SJCRH30 (cell line): ENCODE measurements around the gene TNS2. TPM values are rescaled to one million over a fixed set of nuclear protein-coding genes. Genes with fewer than 3 reads are reported as not detected.
"Not testable (repeated sequence)": the region's sequence is repeated elsewhere in the genome, so short reads cannot be mapped to it uniquely, and the experiment has no call there.

Experiments used
- DNase-seq, 2 experiments: peaks; one replicate each; pipeline ENCODE4 v3.0.0-alpha.2; 2015 to 2020
- H3K27ac ChIP-seq: fragments of 250-450 bp; sonication (Bioruptor Pico); 2 replicates; pipeline ENCODE4 v1.5.1; 2020; ENCODE audit warnings: mild to moderate bottlenecking, moderate library complexity
- H3K27me3 ChIP-seq: fragments of 250-450 bp; sonication (Bioruptor Pico); 2 replicates; pipeline ENCODE4 v1.5.1; 2020; ENCODE audit warnings: mild to moderate bottlenecking, moderate library complexity
- H3K36me3 ChIP-seq: fragments of 250-450 bp; sonication (Bioruptor Pico); 2 replicates; pipeline ENCODE4 v1.5.1; 2020; ENCODE audit warnings: mild to moderate bottlenecking, moderate library complexity
- H3K4me1 ChIP-seq: fragments of 250-450 bp; sonication (Bioruptor Pico); 2 replicates; pipeline ENCODE4 v1.5.1; 2020; ENCODE audit warnings: mild to moderate bottlenecking, moderate library complexity
- H3K4me3 ChIP-seq: fragments of 250-450 bp; sonication (Bioruptor Pico); 2 replicates; pipeline ENCODE4 v1.5.1; 2020; ENCODE audit warnings: mild to moderate bottlenecking, moderate library complexity
- H3K9me3 ChIP-seq: fragments of 250-450 bp; sonication (Bioruptor Pico); replicated peaks from 2 replicates; pipeline ENCODE4 v1.5.1; 2020; ENCODE audit warnings: mild to moderate bottlenecking, moderate library complexity
- total RNA-seq: library from RNA; depleted of rRNA; stranded (reverse); fragments of >200 nt; shearing (Covaris generic); gene quantifications from 2 replicates; pipeline ENCODE4 v1.2.3, GENCODE V29; 2014

TNS2 gene
- total RNA-seq, 1 experiment from 2014 or later: 16.1 TPM

DNA sequence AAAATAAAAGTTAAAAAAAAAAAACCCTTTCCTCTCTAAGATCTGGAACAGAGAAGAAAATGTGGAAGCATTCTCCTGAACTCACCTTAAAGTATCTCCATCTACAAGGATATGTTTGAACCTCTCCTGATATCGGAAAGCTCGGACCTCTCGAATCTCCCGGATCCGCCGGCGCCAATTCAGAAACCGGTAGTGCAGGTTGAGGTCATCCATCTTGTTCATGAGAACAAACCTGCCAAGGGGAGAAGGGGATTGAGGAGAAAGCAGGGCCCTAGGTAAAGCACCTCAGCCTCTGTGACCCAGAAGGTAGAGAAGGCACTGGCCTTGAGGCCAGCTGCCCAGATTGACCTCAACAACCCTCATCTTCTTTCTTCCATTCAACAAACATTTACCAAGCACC is 27.2 kb downstream of the TNS2 start:
- Histone ChIP-seq H3K27ac (no peak overlapping the region), H3K9me3 (no peaks in the 10 kb centered on the region), H3K4me3 (no peak overlapping the region), H3K36me3 (peaks cover 2% of the 10 kb centered on the region; the same call in 1 of the 2 replicates), H3K27me3 (no peaks in the 10 kb centered on the region), H3K4me1 (peaks cover 5% of the 10 kb centered on the region)
- DNase-seq: no peak

DNA sequence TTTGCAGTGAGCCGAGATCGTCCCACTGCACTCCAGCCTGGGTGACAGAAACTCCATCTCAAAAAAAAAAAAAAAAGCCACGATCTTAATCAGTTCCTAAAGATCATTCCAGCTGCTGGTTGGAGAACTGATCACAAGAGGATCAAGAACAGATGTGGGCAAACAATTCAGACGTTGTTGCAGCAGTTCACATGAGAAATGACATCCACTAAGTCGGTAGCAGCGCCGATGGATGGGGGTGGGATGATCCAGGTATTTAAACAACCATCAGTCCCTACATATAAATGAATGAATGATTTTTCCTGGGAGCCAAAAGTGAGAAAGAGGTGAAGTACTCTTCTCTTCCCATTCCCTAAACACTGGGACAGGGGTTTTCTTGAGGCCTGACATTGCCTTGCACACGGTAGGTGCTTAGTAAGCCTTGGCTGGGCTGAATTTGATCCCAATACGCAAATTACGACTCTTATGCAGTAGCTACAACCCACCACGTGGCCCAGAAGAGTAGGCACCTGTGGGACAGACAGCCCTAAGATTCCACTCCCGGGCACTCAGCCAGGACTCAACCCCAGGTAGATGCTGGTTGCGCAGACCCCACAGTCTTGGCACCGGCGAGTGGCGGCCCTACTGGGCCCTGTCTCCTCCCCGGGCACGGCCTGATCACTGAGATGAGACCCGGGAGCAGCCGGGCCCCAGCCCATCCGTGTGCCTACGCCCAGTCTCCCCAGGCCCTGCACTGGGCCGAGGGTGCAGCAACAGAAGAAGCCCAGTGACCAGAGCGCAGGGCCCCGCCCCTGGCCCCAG is 28.8 kb downstream of the TNS2 start:
- DNase-seq: no peak
- Histone ChIP-seq H3K4me3 (peak overlapping the region; percentile 61), H3K27ac (no peak overlapping the region), H3K4me1 (peaks cover 2% of the 10 kb centered on the region; the same call in 1 of the 2 replicates), H3K36me3 (peaks cover 2% of the 10 kb centered on the region; the same call in 1 of the 2 replicates), H3K27me3 (no peaks in the 10 kb centered on the region), H3K9me3 (no peaks in the 10 kb centered on the region)

DNA sequence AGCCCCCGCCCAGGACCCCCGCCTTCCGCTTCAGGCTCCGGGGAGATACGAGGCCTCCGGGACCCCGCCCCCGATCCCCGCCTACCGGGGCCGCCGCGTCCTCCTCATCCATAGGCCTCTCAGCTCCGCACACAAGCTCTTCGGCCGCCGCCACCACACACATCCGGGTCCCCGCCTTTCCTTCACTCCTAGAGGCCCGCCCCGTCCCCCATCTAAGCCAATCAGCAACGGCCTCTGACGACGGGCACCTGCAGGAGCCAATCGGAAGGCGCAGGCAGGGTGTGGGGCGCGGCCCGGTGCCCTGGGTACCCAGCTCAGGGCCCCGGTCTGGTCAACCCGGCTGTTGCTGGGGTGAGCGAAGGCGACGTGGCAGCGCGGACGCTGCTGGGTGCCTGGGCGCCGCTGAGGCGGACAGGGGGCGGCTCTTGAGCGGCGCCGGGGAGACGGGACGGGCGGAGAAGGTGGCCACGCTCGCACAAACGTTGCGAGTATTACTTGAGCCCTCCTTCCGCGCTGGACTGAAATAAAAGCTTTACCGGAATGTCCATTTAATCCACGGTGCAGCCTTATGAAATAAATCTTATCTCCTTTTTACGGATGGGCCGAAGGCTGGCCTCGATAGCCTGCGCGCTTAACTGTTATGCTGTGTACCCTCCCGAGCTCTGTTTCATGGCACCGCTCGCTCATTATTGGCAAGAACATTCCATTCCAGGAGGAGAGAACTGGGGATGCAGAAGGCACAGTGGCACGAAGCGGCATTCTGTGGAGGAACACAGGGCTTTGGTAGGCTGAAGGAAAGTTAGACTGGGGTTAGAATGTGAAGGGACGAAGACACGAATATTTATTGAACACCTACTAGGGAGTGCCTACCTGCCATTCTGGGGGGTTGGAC is 29.6 kb downstream of the TNS2 start, which contains the start of gene SPRYD3:
TSS of gene SPRYD3 (minus strand) at position 165 of the 892 bp plus-strand sequence. CDS start at position 108, 57 bp downstream.
- DNase-seq: peak; percentile 95 to 97
- Histone ChIP-seq H3K27ac (peak within 1 kb of the TSS; percentile 58), H3K36me3 (peaks cover 2% of the 10 kb centered on the region; the same call in 1 of the 2 replicates), H3K27me3 (no peaks in the 10 kb centered on the region), H3K9me3 (no peaks in the 10 kb centered on the region), H3K4me3 (peak within 1 kb of the TSS; percentile 61), H3K4me1 (peaks cover 2% of the 10 kb centered on the region; the same call in 1 of the 2 replicates)

DNA sequence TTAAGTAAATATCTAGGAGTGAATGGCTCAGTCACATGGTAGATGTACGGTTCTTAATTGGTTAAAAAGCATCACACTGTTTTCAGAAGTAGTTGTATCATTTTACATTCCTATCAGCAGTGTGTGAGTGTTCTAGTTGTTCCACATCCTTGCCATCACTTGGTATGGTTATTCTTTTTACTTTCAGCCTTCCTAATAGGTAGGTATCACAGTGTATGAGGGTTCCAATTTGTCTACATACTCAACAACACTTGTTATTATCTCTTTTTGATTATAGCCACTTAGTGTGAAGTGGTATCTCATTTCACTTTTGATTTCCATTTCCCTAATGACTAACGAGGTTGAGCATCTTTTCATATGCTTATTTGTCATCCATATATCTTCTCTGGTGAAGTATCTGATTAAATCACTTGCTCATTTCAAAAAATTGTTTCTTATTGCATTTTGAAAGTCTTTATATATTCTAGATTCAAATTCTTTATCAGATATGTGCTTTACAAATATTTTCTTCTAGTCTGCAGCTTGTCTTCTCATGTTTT is 32.8 kb downstream of the TNS2 start:
- H3K36me3 ChIP-seq: no peaks in the 10 kb centered on the region
- no peaks in the 10 kb centered on the region for H3K9me3 ChIP-seq
- H3K27ac ChIP-seq: no peak overlapping the region
- DNase-seq: no peak
- H3K4me3 ChIP-seq: no peak overlapping the region
- H3K27me3 ChIP-seq: no peaks in the 10 kb centered on the region
- peaks cover 2% of the 10 kb centered on the region; the same call in 1 of the 2 replicates for H3K4me1 ChIP-seq

DNA sequence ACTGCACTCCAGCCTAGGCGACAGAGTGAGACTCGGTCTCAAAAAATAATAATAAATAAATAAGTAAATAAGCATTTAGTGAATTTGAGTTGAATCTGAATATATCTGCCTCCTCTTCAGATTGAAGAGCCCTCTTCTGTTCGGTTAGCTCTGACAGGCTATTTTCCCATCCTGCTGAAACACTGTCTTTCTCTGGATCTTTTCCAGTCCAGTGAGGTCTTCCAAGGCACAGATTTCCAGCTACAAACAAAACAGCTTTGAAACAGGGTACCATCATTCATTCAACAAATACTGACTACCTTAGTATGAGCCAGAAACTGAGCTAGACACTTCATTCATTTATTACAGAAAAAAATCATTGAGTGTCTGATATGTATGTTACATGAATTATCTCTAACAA is 36.5 kb downstream of the TNS2 start:
- Histone ChIP-seq H3K4me1 (no peaks in the 10 kb centered on the region), H3K27ac (no peak overlapping the region), H3K9me3 (no peaks in the 10 kb centered on the region), H3K4me3 (no peak overlapping the region), H3K27me3 (no peaks in the 10 kb centered on the region), H3K36me3 (no peaks in the 10 kb centered on the region)
- DNase-seq: no peak

- no peaks in the 10 kb centered on the region for H3K4me1 ChIP-seq
- no peak for DNase-seq
- no peak overlapping the region for H3K4me3 ChIP-seq
- no peak overlapping the region for H3K27ac ChIP-seq
- H3K36me3 ChIP-seq: no peaks in the 10 kb centered on the region
- H3K27me3 ChIP-seq: no peaks in the 10 kb centered on the region
- H3K9me3 ChIP-seq: no peaks in the 10 kb centered on the region
Observed at GRCh38 chr12:53090105-53090504, 40.2 kb downstream of the TNS2 start.

DNA sequence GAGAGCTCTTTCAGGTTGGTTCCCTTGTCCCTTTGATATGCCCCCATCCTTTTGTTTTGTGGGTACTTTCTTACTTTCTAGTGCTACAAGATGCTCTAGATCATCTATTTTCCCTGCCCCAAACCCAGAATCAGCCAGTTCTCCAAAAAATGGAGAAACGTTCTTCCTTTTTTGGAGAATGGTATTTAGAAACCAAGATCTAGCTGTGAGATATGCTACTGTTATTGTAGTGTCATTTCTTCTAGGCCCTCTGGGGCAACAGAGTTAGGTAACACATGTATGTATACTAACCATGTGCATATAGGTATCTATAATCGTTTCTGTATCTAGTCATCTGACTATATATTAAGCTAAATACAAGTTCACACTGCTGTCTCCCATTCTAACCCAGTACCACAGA is 40.7 kb downstream of the TNS2 start:
- no peak for DNase-seq
- H3K36me3 ChIP-seq: no peaks in the 10 kb centered on the region

GRCh38 chr12:53091756-53092155 is 41.9 kb downstream of the TNS2 start:
- Histone ChIP-seq H3K27me3 (no peaks in the 10 kb centered on the region), H3K4me1 (0 out of 2 replicates have a peak, but pooled peaks cover 2% of the 10 kb centered on the region), H3K27ac (no peak overlapping the region), H3K9me3 (no peaks in the 10 kb centered on the region), H3K4me3 (no peak overlapping the region), H3K36me3 (no peaks in the 10 kb centered on the region)
- no peak for DNase-seq

More for the DNA sequence above, 40.7 kb downstream of the TNS2 start:
- Histone ChIP-seq H3K27me3 (no peaks in the 10 kb centered on the region), H3K4me1 (no peaks in the 10 kb centered on the region), H3K4me3 (no peak overlapping the region), H3K9me3 (no peaks in the 10 kb centered on the region), H3K27ac (no peak overlapping the region)

DNA sequence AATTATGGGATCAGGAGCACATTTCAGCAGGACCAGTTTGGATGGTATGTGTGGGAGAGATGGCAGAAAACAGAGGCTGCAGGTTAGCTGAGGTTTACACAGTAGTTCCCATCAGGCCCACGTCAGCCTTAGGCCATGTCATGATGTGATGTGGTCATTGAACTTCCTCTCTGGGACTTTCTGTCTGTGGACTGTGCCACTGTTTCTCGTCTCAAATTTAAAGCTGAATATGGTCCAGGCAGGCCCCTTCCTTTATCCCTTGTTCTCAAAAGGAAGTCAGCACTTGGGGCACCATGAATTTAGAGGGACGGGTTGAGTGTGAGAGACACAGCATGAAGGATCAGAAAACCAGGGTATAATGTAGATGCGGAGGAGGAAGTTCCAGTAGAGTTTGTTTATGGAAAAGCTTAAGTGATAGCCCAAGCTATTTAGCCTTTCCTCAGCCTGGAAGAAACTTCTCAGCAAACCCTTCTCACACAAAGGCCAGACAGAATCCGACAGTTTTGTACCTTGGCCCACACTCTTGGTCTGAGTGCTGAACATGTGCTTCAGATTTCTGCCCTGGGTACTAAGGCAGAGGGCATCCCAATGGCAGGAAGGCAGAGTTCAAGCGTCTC is 44.0 kb downstream of the TNS2 start:
- H3K9me3 ChIP-seq: no peaks in the 10 kb centered on the region
- H3K36me3 ChIP-seq: no peaks in the 10 kb centered on the region
- no peaks in the 10 kb centered on the region for H3K27me3 ChIP-seq
- peaks cover 4% of the 10 kb centered on the region; the same call in 1 of the 2 replicates for H3K4me1 ChIP-seq
- no peak for DNase-seq
- H3K27ac ChIP-seq: no peak overlapping the region
- no peak overlapping the region for H3K4me3 ChIP-seq

DNA sequence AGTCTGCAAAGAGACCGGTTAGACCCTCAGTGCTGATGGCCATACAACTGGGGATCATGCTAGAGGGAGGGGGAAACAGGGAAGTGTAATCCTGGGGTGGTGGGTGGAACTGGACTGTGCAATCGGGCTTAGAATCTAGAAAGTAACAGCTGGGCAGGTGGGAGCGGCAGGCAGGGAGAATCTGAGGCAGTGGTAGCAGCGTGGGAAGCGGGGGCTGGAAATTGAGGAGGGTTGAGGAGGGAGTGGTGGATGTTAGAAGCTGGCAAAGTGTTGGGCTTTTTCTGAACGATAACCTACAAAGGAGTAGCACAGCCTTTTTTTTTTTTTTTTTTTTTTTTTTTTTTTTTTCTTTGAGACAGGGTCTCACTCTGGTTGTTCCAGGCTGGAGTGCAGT is 44.5 kb downstream of the TNS2 start:
- DNase-seq: no peak
- H3K4me1 ChIP-seq: peaks cover 9% of the 10 kb centered on the region
- no peaks in the 10 kb centered on the region for H3K36me3 ChIP-seq
- H3K4me3 ChIP-seq: no peak overlapping the region
- no peak overlapping the region for H3K27ac ChIP-seq
- no peaks in the 10 kb centered on the region for H3K9me3 ChIP-seq
- no peaks in the 10 kb centered on the region for H3K27me3 ChIP-seq

- H3K9me3 ChIP-seq, H3K27ac ChIP-seq: not testable (repeated sequence)
Observed at GRCh38 chr12:53094796-53095595, 45.1 kb downstream of the TNS2 start.

DNA sequence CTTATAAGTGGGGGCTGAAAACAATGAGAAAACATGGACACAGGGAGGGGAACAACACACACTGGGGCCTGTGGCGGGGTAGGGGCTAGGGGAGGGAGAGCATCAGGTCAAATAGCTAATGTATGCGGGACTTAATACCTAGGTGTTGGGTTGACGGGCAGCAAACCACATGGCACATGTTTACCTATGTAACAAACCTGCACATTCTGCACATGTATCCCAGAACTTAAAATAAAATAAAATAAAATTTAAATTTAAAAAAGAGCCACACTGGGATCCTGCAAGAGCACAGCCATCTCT is 45.7 kb downstream of the TNS2 start:
- H3K4me3 ChIP-seq, H3K4me1 ChIP-seq: not testable (repeated sequence)

More at GRCh38 chr12:53094796-53095595, 45.1 kb downstream of the TNS2 start:
- H3K4me1 ChIP-seq, DNase-seq, H3K36me3 ChIP-seq, H3K4me3 ChIP-seq, H3K27me3 ChIP-seq: not testable (repeated sequence)

DNA sequence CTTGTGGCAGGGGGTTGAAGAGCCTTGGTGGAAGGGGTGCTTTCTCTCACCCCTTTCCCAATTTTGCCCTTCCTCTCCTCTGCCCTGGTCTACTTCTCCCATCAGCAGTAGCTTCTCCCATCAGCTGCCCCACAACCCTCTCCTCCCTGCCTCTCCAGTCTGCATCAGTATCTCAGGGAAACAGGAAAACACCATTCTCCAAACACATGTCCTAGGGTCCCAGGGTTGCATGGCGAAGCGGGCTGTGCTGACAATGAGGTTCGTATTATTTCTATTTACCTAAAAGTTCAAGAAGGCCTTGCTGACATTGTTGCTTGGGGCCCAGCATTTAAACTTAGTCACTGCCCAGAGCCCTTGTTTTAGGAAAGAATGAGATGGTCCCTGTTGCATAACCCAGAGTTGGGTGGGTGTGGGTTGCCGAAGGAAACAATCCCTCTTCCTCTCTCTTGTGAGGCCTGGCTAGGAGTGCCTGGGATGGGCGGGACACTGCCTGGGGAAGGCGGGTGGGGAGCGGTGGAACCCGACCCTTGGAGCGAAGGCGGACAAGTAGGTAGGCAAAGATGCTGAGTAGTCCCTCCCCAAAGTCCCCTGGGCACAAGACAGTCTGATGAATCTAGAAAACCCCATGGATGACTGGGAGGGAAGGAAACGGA is 46.4 kb downstream of the TNS2 start:
- Histone ChIP-seq H3K4me1 (peaks cover 9% of the 10 kb centered on the region), H3K27me3 (no peaks in the 10 kb centered on the region), H3K36me3 (no peaks in the 10 kb centered on the region), H3K9me3 (no peaks in the 10 kb centered on the region), H3K27ac (no peak overlapping the region), H3K4me3 (peak overlapping the region; percentile 67; the same call in 1 of the 2 replicates)
- peak in 1 of 2 experiments; percentile 44 for DNase-seq

More for the DNA sequence above, 45.7 kb downstream of the TNS2 start:
- not testable (repeated sequence) for H3K27ac ChIP-seq, H3K27me3 ChIP-seq, H3K36me3 ChIP-seq, DNase-seq, H3K9me3 ChIP-seq
